ENCODE data around the gene ZNF782. TPM values are rescaled to one million over a fixed set of nuclear protein-coding genes. Genes with fewer than 3 reads are reported as not detected.
"Not testable (repeated sequence)": the region's sequence is repeated elsewhere in the genome, so short reads cannot be mapped to it uniquely, and the experiment has no call there.

Gene ZNF782
- total RNA-seq (2014; rRNA removed; shearing (Covaris generic)), result 1.6 and 6.8 TPM in 2 replicates

DNA sequence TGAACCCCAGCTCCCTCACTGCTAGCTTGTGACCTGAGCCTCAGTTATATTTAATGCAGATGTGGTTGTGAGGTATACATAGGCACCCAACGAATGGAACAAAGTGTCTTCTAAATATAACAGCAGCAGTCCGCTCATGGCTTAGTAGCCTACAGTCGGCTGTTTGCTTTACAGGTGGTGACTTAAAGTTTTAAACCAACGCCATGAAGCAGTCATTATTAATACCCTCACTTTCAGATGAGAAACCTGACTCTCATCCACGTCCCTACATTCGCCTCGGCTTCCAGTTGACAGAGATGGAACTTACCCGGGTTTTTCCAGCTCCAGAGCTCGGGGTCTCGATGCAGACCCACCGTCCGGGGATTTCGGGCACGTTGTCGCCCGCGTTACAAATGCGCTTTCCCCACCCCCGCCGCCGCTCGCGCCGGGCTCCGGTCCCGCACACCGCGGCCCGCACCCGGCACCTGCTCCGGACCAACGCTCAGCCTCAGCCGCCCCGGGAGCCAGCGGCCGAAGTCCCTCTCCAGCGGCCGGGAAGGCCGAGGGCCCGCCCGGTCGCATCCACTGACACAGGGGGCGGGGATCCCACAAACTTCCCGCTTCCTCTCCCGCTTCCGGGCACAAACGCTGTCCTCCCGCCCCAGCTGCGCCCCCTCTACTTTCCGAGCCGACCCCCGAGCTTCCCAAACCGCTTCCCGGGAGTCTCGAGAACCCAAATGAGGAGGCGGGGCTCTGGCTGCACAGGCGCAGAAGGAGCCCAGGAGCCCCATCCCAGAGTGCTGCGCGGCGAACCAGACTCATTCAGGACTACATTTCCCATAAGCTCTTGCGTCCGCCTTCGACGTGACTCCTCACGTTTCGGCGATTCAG is at the start of gene ZNF782:
ZNF782 (minus strand) TSS at position 734 of the 870 bp plus-strand sequence. CDS start 2,553 bp downstream, outside the sequence.
- peak; percentile 79 to 89 for DNase-seq (ENCODE audit: low read depth in 1 of 2, low spot score in 2 of 2)
- Histone ChIP-seq H3K27me3 (replicated peaks) (0 out of 2 replicates have a peak, but pooled peaks cover 3% of the 10 kb centered on the region), H3K4me1 (replicated peaks) (peaks cover 18% of the 10 kb centered on the region), H3K9me3 (replicated peaks) (peaks cover 4% of the 10 kb centered on the region; the same call in 1 of the 2 replicates), H3K36me3 (peaks cover 5% of the 10 kb centered on the region; the same call in 1 of the 2 replicates), H3K4me3 (peak within 1 kb of the TSS; percentile 65), H3K27ac (no peak within 1 kb of the TSS)

DNA sequence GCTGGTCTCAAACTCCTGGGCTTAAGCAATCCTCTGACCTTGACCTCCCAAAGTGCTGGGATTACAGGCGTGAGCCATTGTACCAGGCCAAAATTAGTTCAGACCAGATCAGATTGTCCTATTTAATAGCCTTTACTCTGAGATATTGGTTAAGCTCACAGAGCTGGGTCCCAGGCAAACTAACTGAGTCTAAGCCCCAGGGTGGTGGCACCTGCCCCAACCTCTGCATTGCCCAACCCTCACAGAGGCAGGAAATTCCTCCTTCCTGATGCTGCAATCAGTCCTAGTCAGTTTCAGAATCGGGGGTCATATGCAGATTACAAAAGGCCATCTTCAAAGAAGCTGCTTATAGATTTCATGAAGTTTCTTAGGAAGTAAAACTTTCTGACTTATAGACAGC is 45.7 kb upstream of the ZNF782 start:
- H3K4me3 ChIP-seq; H3K9me3 ChIP-seq (replicated peaks); H3K4me1 ChIP-seq (replicated peaks): not testable (repeated sequence)

DNA sequence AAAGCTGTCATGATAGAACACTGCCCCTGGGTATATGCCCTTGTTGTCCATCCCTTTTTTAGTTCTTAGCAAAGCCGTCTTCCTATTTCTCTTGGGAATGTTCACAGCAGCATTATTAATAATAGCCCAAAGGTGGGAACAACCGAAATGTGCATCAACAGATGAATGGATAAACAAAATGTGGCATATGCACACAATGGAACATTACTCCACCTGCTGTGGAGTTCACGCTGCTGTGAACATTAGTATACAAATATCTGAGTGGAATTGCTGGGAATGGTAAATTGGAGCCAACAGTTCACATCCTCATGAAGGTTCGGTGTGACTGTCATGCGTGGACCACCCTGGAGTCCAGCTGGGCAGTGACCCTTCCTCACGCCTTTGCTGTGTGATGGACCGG is 37.8 kb upstream of the ZNF782 start:
- H3K27ac ChIP-seq, result no peak overlapping the region
- no peaks in the 10 kb centered on the region for H3K9me3 ChIP-seq (replicated peaks)
- no peaks in the 10 kb centered on the region for H3K4me1 ChIP-seq (replicated peaks)
- no peaks in the 10 kb centered on the region for H3K27me3 ChIP-seq (replicated peaks)
- DNase-seq (ENCODE audit: low read depth in 1 of 2, low spot score in 2 of 2), result no peak
- H3K4me3 ChIP-seq, result no peak overlapping the region
- H3K36me3 ChIP-seq, result peaks cover 7% of the 10 kb centered on the region; the same call in 1 of the 2 replicates

More for the DNA sequence above, 45.7 kb upstream of the ZNF782 start:
- H3K36me3 ChIP-seq; H3K27me3 ChIP-seq (replicated peaks); H3K27ac ChIP-seq; DNase-seq (ENCODE audit: low read depth in 1 of 2, low spot score in 2 of 2): not testable (repeated sequence)

DNA sequence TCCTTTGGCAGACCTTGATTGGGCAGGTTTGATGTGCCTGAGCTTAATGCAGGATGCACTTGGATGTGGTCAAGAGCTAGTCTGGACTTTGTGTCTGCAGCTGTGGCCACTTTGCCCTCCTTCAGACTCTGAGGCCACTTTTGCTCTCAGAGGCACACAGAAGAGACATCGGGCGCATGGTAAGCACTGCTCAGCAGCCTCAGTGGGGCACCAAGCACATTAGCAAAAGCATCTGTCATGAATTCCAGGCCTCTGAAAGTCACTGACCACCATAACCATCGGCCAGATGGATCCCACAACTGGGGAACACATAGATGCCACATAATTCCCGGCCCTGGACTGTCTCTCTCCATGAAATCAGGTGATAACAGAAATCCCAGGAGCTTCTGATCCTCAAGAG is 34.3 kb upstream of the ZNF782 start:
- Histone ChIP-seq H3K27ac (no peak overlapping the region), H3K4me1 (replicated peaks) (peaks cover 9% of the 10 kb centered on the region), H3K9me3 (replicated peaks) (no peaks in the 10 kb centered on the region), H3K36me3 (no peaks in the 10 kb centered on the region), H3K4me3 (no peak overlapping the region), H3K27me3 (replicated peaks) (no peaks in the 10 kb centered on the region)
- no peak for DNase-seq (ENCODE audit: low read depth in 1 of 2, low spot score in 2 of 2)

DNA sequence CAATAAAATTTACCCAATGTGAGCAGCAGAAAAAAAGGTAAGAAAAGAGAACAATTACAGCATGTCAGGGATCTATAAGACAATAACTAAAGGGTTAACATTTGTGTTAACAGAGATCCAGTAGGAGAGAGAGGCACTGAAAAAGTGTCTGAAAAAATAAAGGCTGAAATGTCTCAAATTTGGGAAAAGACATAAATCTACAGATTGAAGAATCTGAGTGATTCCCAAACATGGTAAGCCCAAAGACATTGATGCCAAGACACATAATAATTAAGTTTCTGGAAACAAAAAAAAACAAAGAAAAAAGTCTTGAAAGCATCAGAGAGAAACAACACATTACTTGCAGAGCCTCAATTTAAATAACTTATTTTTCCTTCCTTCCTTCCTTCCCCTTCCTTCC is 31.1 kb upstream of the ZNF782 start:
- Histone ChIP-seq H3K4me3 (no peak overlapping the region), H3K4me1 (replicated peaks) (peaks cover 9% of the 10 kb centered on the region), H3K27me3 (replicated peaks) (no peaks in the 10 kb centered on the region), H3K9me3 (replicated peaks) (no peaks in the 10 kb centered on the region), H3K36me3 (no peaks in the 10 kb centered on the region), H3K27ac (no peak overlapping the region)
- no peak for DNase-seq (ENCODE audit: low read depth in 1 of 2, low spot score in 2 of 2)

DNA sequence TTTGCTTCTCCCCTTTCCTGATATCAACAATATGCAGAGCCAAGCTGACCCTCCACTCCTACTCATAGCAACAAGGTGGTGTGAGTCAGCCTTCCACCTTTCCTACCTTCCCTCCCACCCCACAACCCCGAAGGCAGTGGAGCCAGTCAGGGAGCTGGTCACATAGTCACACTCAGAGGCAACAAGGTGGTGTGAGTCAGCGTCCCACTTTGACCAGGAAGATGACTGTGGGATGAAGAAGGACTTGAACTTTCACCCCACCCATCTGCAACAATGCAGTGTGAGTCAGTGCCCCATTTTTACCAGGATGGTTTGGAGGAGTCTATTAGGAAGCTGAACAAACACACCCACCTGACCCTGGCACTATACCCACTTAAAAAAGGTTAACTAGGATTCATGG is 30.1 kb upstream of the ZNF782 start:
- no peaks in the 10 kb centered on the region for H3K36me3 ChIP-seq
- peak in 1 of 2 experiments; percentile 16 for DNase-seq (ENCODE audit: low read depth in 1 of 2, low spot score in 2 of 2)
- H3K4me1 ChIP-seq (replicated peaks), result peaks cover 9% of the 10 kb centered on the region
- no peak overlapping the region for H3K27ac ChIP-seq
- no peaks in the 10 kb centered on the region for H3K9me3 ChIP-seq (replicated peaks)
- H3K27me3 ChIP-seq (replicated peaks), result no peaks in the 10 kb centered on the region
- H3K4me3 ChIP-seq, result no peak overlapping the region

DNA sequence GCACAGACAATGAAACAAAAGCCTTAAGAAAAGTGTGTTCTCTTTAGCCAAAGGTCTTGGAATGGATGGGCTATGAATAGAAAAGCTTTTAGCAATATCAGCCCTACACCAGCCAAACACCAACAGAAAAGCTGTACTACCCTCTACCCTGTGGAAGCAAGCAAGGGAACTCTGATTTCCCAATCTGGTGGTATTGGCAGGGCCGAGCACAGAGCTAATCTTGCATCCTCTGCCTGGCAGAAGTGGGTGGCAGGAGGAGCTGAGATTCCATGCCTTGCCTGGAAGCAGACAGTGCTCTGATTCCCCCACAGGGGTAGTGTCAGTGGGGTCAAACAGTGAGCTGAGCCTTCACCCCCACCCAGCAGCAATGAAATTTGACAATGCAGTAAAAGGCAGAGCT is 29.6 kb upstream of the ZNF782 start:
- Histone ChIP-seq H3K4me1 (replicated peaks) (peaks cover 9% of the 10 kb centered on the region), H3K36me3 (no peaks in the 10 kb centered on the region), H3K27ac (no peak overlapping the region), H3K4me3 (no peak overlapping the region), H3K27me3 (replicated peaks) (no peaks in the 10 kb centered on the region), H3K9me3 (replicated peaks) (no peaks in the 10 kb centered on the region)
- no peak for DNase-seq (ENCODE audit: low read depth in 1 of 2, low spot score in 2 of 2)

DNA sequence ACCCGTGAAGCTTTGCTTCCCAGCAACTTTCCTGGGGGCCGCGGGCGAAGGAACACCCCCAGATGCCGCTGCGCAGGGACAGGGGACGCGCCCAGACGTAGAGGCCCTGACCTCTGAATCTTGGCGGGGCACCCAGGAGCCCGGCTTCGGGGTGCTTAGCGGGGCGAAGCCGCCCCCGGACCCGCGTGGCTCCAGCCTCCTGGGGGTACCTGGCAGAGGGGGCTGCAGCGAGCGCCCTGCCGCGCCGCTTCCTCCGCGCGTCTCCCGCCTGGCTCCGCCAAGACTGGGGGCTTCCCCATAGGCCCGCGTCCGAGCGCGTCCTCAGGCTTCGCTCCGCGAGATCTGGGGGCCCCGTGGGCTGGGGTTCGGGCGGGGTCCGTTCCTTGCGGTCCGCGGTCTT is 23.0 kb upstream of the ZNF782 start:
- H3K27me3 ChIP-seq (replicated peaks), result no peaks in the 10 kb centered on the region; the same call in 1 of the 2 replicates
- H3K4me1 ChIP-seq (replicated peaks), result peaks cover 13% of the 10 kb centered on the region
- no peak overlapping the region for H3K4me3 ChIP-seq
- H3K9me3 ChIP-seq (replicated peaks), result no peaks in the 10 kb centered on the region
- no peaks in the 10 kb centered on the region for H3K36me3 ChIP-seq
- H3K27ac ChIP-seq, result no peak overlapping the region
- no peak for DNase-seq (ENCODE audit: low read depth in 1 of 2, low spot score in 2 of 2)

DNA sequence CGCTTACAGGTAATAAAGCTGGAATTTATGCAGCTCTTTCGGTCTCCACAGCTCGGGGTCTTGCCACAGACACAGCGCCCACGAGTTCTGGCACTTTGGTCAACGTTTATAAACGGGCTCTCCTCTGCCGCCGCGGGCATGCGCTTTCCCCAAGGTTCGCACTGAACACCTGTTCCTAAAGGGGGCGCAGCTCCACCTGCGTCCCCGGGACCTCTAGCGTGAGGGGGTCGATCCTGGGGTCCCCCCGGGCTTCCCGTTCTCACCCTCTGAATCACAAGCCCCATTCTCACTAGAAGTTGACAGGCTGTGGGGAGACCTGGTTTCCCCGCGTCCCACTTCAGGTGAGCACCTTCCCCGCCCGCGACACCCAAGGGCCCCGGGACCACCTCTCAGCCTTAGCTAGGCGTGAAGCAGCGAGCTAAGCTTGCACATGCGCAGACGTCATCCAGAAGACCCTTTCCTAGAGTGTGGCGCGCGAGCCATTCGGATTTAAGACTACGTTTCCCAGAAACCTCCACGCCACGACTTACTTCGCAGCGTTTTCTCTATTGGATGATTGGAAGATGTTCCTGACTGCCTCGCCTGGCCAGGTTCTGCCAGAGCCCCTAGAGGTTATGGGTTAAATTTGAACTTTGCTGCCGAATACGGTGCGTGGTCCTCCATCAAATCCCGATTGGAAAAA is 21.3 kb upstream of the ZNF782 start:
- peak overlapping the region; percentile 32 for H3K4me3 ChIP-seq
- peaks cover 13% of the 10 kb centered on the region for H3K4me1 ChIP-seq (replicated peaks)
- H3K27ac ChIP-seq, result no peak overlapping the region
- no peaks in the 10 kb centered on the region for H3K36me3 ChIP-seq
- H3K9me3 ChIP-seq (replicated peaks), result no peaks in the 10 kb centered on the region
- DNase-seq (ENCODE audit: low read depth in 1 of 2, low spot score in 2 of 2), result peak in 1 of 2 experiments; percentile 19
- H3K27me3 ChIP-seq (replicated peaks), result no peaks in the 10 kb centered on the region; the same call in 1 of the 2 replicates

DNA sequence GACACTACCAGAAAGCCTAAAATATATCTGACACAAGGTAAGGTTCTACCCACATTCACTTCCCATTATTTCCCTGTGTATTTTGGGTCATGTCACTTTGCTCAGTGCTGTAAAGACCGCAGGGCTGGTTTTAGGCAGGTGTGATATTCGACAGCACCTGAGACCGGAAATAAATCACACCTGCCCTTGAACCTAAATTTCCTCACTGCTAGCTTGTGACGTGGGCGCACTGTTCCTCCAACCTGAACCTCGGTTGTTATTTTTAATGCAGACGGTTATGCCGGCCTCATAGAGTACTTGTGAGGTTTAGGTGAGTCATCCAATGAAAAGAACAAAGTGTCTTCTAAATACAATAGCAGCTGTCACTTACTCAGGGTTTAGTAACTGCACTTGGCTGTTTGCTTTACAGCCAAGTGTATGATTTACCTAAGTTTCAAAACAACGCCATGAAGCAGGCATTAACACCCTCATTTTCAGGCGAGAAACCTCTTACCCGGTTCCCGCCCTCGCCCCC is 20.7 kb upstream of the ZNF782 start:
- H3K4me3 ChIP-seq, result peak overlapping the region; percentile 32

DNA sequence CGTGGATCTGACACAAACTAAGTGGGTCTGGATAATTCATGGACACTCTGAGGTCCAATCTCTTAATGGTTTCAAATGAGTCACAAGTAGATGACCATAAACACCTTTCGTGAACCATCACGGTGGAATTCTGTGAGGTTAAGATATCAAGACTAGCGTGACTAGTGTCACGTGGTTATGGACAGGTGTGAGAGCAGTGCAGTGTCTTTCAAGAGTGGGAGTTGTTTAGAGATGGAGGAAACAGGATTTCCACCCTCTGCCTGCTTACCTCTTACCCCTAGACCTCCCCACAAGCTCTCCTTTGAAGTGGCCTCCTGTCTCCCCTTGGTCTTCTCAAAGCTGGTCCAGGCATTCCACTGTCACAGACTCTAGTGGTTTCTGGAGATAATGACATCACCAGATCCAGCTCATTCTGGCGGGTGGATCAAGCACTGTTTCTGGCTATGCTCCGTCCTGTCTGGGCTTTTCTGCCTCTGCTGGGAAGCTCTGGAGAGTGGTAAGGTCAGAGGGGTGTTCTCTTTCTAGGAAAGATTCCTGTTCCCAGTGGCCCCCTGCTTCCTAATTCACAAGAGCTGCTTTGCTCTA is 20.0 kb upstream of the ZNF782 start:
- Histone ChIP-seq H3K9me3 (replicated peaks) (no peaks in the 10 kb centered on the region), H3K4me1 (replicated peaks) (peaks cover 13% of the 10 kb centered on the region), H3K27ac (no peak overlapping the region), H3K4me3 (no peak overlapping the region), H3K27me3 (replicated peaks) (no peaks in the 10 kb centered on the region; the same call in 1 of the 2 replicates), H3K36me3 (no peaks in the 10 kb centered on the region)
- no peak for DNase-seq (ENCODE audit: low read depth in 1 of 2, low spot score in 2 of 2)

More for the DNA sequence above, 20.7 kb upstream of the ZNF782 start:
- Histone ChIP-seq H3K9me3 (replicated peaks) (no peaks in the 10 kb centered on the region), H3K36me3 (no peaks in the 10 kb centered on the region), H3K4me1 (replicated peaks) (peaks cover 13% of the 10 kb centered on the region), H3K27ac (no peak overlapping the region), H3K27me3 (replicated peaks) (no peaks in the 10 kb centered on the region; the same call in 1 of the 2 replicates)
- DNase-seq (ENCODE audit: low read depth in 1 of 2, low spot score in 2 of 2), result peak in 1 of 2 experiments; percentile 32

DNA sequence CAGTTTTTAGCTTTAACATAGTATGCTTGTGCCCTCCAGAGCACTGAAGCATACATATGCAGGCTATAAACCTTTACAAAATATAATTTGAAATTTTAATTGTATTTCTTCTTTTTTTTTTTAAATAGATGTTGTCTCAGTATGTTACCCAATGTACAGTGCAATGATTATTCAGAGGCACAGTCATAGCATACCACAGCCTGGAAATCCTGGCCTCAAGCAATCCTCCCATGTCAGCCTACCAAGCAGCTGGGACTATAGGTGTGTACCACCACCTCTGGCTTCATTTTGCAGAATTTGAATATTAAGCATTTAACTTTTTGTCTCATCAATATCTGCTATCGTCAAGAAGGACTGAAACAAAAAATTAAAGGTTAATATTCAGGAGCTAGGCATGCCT is 16.9 kb upstream of the ZNF782 start:
- Histone ChIP-seq H3K27ac (no peak overlapping the region), H3K4me1 (replicated peaks) (peaks cover 11% of the 10 kb centered on the region), H3K4me3 (no peak overlapping the region), H3K27me3 (replicated peaks) (no peaks in the 10 kb centered on the region; the same call in 1 of the 2 replicates), H3K36me3 (no peaks in the 10 kb centered on the region), H3K9me3 (replicated peaks) (no peaks in the 10 kb centered on the region)
- no peak for DNase-seq (ENCODE audit: low read depth in 1 of 2, low spot score in 2 of 2)

DNA sequence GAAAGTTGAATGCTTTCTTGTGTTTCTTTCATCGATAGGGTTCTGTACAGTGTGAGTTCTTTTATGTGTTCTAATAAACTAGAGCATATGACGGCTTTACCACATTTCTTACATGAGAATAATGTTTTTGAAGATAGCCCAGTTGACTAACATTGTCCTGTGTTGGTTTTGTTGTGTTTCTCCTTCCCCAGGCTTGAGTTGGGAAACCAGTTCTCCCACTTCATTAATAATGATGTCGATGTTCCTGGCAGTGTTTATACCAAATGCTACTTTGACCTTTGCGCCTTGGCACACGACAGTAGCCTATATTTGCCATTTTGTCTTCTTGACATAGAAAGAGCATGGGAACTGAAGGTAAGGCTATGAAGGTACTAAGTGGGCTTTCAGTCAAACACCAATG is 14.4 kb upstream of the ZNF782 start:
- Histone ChIP-seq H3K4me3 (no peak overlapping the region), H3K27me3 (replicated peaks) (no peaks in the 10 kb centered on the region; the same call in 1 of the 2 replicates), H3K4me1 (replicated peaks) (no peaks in the 10 kb centered on the region), H3K27ac (no peak overlapping the region), H3K36me3 (no peaks in the 10 kb centered on the region), H3K9me3 (replicated peaks) (no peaks in the 10 kb centered on the region; the same call in 1 of the 2 replicates)
- no peak for DNase-seq (ENCODE audit: low read depth in 1 of 2, low spot score in 2 of 2)

Measured in SJSA1 (cell line).